Islet of Langerhans (tissue), 1 donor: ENCODE results near the gene ADGRV1.
"Not testable (repeated sequence)": the region's sequence is repeated elsewhere in the genome, so short reads cannot be mapped to it uniquely, and the experiment has no call there.

Source experiments
- FAIRE-seq: peaks from one replicate; lab custom pipeline; 2011; peaks lifted over from hg19 to GRCh38; lab: Jason Lieb, UNC

The ADGRV1 gene

DNA sequence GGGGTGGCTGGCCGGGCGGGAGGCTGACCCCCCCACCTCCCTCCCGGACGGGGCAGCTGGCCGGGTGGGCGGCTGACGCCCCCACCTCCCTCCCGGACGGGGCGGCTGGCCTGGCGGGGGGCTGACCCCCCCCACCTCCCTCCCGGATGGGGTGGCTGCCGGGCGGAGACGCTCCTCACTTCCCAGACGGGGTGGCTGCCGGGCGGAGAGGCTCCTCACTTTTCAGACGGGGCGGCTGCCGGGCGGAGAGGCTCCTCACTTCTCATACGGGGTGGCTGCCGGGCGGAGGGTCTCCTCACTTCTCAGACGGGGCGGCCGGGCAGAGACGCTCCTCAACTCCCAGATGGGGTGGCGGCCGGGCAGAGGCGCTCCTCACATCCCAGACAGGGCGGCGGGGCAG lies 37.2 kb downstream of the ADGRV1 start:
- not testable (repeated sequence) for FAIRE-seq

DNA sequence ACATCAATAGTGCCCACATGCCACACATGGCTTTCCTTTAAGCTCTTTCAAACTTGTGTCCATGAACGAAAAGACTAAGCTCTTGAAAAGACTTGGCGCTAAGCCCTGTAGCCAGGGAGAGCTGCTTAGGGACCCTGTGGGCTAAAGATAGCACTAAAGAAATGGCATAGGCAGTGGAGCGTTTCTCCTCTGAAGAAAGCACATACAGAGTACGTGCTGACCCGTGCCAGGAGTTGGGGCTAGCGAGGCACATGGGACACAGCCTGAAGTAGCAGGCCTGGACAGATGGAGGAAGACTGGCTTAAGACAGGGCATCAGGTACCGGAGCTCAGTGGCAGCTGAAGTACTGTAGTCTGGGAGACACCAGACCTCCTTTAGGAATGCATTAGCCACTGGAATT lies 39.7 kb downstream of the ADGRV1 start:
- FAIRE-seq: no peak

- not testable (repeated sequence) for FAIRE-seq
These were observed 41.7 kb downstream of the ADGRV1 start for GRCh38 chr5:90600307-90600706.

GRCh38 chr5:90601468-90601867 lies 42.9 kb downstream of the ADGRV1 start:
- FAIRE-seq: no peak

GRCh38 chr5:90602681-90603080 lies 44.1 kb downstream of the ADGRV1 start:
- FAIRE-seq: no peak

GRCh38 chr5:90606539-90606938 lies 47.9 kb downstream of the ADGRV1 start:
- no peak for FAIRE-seq

- FAIRE-seq: no peak
These were observed 54.3 kb downstream of the ADGRV1 start for GRCh38 chr5:90612919-90613318.

- no peak for FAIRE-seq
These were observed 54.9 kb downstream of the ADGRV1 start for GRCh38 chr5:90613459-90613858.

DNA sequence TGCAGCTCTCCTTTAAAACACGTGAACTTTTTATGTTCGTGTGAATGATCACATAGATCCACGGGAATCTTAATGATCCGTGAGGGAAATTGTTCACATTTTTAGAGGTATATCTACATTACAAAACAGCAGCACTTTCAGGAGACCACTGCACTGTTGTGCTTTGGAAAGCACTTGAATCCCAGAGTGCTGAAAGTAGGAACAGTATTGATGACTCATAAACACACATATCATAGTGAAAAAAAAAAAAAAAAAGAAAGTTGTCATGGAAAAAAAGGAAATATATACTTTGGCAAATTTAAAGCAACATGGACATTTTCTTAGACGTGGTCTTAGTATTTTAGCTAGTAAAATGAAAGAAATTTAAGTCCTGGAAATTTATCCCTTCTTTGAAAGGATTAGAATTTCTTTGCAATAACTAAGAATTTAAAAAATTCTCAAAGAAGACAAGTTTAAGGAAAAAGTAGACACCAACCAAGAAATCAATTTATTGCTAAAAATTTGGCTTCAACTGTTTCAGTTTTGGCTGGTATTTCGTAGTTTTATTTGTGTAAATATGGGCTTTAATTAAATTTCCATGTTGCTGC lies 55.4 kb downstream of the ADGRV1 start:
- FAIRE-seq: peak; percentile 49

DNA sequence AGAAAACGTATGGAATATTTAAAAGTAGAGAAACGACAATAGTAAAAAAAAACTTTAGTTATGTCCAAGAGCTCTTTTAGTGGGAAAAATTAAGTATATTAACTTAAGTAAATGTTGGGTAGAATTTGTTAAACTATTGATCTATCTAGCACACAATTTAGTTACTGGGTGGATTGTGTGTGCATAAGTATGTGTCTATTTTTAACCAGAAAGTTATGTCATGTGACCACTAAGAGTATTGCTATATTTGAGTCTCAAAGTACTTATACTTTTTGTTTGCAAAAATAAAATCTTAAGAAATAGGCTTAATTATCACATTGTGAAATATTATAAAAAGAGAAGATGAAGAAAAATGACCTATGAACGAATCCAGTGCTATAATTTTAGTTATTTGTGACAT lies 56.8 kb downstream of the ADGRV1 start:
- FAIRE-seq: peak; percentile 69

DNA sequence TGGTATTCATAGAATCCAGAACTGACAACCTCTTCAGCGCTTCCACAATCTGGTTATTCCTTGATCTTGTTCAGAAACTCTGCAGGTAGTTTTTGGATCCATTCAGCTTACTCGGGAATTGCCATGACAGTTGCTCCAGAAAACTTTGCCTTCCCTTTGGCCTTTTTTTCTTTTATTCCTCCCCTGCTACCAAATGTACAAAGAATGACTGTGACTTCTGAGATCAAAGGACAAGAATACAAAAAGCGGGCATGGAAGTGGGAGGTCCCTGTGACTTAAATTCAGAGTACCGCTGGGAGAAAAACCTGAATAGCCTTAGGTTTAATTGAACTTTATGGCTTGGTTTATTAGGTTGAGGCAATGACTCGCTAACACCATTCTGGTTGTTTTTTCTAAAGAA lies 59.5 kb downstream of the ADGRV1 start:
- no peak for FAIRE-seq

GRCh38 chr5:90619762-90620161 lies 61.2 kb downstream of the ADGRV1 start:
- FAIRE-seq: not testable (repeated sequence)

GRCh38 chr5:90621848-90622247 lies 63.3 kb downstream of the ADGRV1 start:
- FAIRE-seq: no peak

DNA sequence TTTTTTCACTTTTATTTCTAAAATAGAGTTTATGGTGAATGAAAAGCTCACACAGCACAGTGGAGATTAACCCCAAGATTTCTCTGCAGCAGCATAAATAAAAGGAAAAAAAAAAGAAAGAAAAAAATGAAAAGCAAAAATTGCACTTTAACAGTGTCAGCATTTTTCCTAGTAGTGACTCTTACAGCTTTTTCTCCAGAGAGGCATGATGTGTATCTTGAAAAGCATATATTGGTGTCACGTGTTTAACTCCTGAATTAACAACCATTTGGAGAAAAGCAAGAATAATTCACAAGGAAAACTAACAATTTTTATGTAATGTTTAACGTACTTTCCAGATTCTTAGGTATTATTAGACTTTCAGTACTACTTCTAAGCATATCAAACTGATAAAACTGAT lies 67.9 kb downstream of the ADGRV1 start:
- no peak for FAIRE-seq

DNA sequence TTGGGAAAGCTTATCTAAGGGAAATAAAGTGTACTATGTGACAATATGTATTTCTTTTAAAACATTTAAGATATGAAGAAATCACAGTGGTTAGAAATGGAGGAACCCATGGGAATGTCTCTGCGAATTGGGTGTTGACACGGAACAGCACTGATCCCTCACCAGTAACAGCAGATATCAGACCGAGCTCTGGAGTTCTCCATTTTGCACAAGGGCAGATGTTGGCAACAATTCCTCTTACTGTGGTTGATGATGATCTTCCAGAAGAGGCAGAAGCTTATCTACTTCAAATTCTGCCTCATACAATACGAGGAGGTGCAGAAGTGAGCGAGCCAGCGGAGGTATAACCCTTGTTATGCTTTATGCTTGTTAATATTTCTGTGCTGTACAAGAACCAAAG lies 69.9 kb downstream of the ADGRV1 start:
- no peak for FAIRE-seq

- no peak for FAIRE-seq
These were observed 74.2 kb downstream of the ADGRV1 start for GRCh38 chr5:90632791-90633190.

- no peak for FAIRE-seq
These were observed 78.4 kb downstream of the ADGRV1 start for GRCh38 chr5:90636948-90637347.

- FAIRE-seq: no peak
These were observed 79.1 kb downstream of the ADGRV1 start for GRCh38 chr5:90637731-90638130.

DNA sequence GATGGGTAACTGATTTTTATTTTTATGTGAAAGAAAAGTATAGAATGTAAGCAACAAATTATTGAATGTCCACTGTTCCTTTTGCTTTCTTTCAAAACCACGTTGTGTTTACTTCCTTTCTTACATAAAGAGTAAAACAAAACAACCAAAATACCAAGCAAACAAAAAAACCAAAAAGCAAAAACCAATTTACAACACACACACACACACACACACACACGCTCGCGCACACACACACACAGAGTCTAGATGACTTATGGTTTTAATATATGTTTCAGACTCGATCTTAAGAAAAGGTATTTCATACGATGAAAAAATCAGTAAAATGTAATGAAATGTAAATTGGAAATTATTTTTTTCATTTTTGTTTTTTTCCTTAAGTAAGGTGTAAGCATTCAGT lies 80.3 kb downstream of the ADGRV1 start:
- FAIRE-seq: no peak

- FAIRE-seq: no peak
These were observed 82.0 kb downstream of the ADGRV1 start for GRCh38 chr5:90640484-90641059.

- no peak for FAIRE-seq
These were observed 82.9 kb downstream of the ADGRV1 start for GRCh38 chr5:90641528-90641927.

- FAIRE-seq: no peak
These were observed 84.2 kb downstream of the ADGRV1 start for GRCh38 chr5:90642706-90643229.

DNA sequence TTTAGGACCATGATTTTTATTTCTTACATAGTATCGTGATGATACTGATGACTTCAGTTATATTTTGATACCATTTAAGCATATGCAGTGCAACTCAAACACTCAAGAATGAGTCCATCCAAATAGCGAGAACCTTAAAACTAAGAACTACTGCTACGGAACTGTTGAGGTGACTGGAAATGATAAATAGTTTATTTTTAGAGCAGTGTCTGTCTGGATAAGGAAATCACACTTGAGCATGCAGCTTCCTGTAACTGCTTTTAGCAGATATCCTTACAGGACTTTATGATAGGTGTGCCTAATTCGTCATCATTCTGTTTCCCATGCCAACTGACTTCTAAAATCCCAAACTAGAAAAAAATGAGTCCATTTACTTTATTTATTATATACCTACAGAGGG lies 85.5 kb downstream of the ADGRV1 start:
- FAIRE-seq: no peak

DNA sequence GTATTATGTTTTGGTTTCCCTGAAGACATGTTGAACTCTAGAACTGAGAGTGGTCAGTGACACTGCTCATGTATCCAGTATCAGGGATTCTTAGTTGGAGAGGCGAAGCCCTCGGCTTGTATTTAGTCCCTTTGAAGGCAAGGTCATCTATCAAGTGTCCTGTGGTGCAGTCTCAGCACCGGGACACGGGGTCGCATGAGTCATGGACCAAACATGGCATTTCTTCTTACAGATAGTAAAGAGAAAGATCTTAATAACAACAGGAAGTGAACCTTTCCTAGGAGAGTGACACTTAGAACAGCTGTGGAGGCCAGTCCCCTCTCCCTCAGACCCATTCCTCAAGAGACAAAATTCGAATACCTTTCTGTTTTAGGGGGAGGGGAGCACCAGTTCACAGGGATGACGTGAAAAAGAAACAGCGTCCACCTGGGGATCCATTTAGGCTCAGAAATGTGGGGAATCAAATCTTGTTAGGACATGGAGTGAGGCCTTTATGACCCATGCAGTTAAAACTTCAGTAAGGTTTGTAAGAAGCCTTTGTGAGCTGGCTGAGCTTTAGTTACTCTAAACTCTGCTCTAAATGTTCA lies 86.5 kb downstream of the ADGRV1 start:
- FAIRE-seq: no peak
